ENCODE measurements around the gene DPEP1. TPM values are rescaled to one million over a fixed set of nuclear protein-coding genes. Genes with fewer than 3 reads are reported as not detected.
"Not testable (repeated sequence)": the region's sequence is repeated elsewhere in the genome, so short reads cannot be mapped to it uniquely, and the experiment has no call there.

DPEP1 gene
- total RNA-seq, 2 experiments from 2014 or later = not detected

DNA sequence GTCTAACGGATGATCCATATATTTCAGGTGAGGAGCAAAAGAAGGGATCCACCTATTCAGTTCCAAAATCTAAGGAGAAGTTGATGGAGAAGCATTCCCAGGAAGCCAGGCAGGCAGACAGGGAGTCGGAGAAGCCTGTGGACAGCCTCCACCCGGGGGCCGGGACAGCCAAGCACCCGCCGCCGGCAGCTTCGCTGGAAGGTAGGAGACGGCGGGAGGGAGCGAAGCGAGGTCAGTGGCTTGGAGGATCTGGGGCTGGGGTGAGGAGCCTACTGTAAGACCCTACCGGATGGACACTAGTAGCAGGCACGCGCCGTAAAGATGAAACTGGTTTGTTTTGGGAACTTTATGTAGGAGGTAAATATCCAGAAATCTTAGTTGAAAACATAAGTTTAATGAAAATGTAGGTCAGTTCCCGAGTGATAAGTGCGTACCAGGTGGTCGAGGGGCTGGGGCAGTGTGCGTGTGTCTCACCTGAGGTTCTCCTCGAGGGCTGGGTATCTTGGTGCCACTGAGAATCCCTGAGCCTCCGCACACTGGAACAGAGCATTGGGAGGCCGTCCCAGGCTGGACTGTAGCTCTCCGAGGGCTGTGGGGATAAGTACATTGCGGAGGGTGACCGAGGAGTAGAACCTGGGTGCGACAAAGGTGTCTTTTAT, 44.9 kb downstream of the DPEP1 start:
- Mint-ChIP-seq H3K4me3 (peak overlapping the region; percentile 79), H3K27me3 (no peaks in the 10 kb centered on the region), H3K36me3 (ENCODE audit: low read depth) (peaks cover 32% of the 10 kb centered on the region), H3K9me3 (no peaks in the 10 kb centered on the region), H3K4me1 (peaks cover 48% of the 10 kb centered on the region), H3K27ac (peak overlapping the region; percentile 74)
- POLR2A ChIA-PET = no interaction called here
- no peak for DNase-seq
- CTCF ChIA-PET = interaction anchor here (1.1 to 2.1 kb wide), 2 partner anchors 12 to 42 kb away, joined by 3 to 13 read pairs; no protein-coding TSS in a partner anchor

DNA sequence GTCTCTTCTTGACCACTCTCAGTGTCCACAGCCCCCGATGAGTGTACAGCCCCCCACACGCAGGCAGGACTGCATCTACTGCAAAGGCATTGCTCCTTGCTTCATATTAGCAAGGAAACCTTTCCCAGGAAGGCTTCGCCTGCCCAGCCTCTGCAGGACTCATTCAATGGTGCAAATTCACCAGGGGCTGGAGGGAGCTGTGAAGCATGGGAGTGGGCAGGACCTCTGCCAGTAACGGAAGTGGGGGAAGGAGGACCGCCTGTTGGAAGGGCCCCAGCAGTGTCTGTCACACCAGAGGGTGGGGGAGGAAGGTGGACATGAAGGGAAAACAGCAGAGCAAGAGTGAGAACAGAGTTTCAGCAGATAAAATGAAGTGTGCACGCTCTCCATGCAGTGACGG, 46.7 kb downstream of the DPEP1 start:
- H3K4me1 Mint-ChIP-seq = peaks cover 41% of the 10 kb centered on the region
- DNase-seq = no peak
- no peak overlapping the region for H3K27ac Mint-ChIP-seq
- H3K9me3 Mint-ChIP-seq = no peaks in the 10 kb centered on the region
- ChIA-PET CTCF (no interaction called here), POLR2A (no interaction called here)
- peak overlapping the region; percentile 38 for H3K4me3 Mint-ChIP-seq
- no peaks in the 10 kb centered on the region for H3K27me3 Mint-ChIP-seq
- H3K36me3 Mint-ChIP-seq (ENCODE audit: low read depth) = peaks cover 29% of the 10 kb centered on the region

DNA sequence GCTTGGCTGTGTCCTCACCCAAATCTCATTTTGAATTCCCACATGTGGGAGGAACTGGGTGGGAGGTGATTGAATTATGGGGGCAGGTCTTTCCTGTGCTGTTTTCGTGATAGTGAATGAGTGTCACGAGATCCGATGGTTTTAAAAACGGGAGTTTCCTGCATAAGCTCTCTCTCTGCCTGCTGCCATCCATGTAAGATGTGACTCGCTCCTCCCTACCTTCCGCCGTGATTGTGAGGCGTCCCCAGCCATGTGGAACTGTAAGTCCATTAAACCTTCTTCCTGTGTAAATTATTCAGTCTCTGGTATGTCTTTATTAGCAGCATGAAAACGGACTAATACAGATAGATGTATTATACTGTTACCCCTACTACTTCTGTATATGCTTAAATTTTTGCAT, 47.8 kb downstream of the DPEP1 start:
- H3K36me3 Mint-ChIP-seq (ENCODE audit: low read depth) = peaks cover 28% of the 10 kb centered on the region
- H3K4me3 Mint-ChIP-seq = no peak overlapping the region
- no peaks in the 10 kb centered on the region for H3K27me3 Mint-ChIP-seq
- H3K27ac Mint-ChIP-seq = no peak overlapping the region
- ChIA-PET POLR2A (no interaction called here), CTCF (no interaction called here)
- no peaks in the 10 kb centered on the region for H3K9me3 Mint-ChIP-seq
- DNase-seq = no peak
- H3K4me1 Mint-ChIP-seq = peaks cover 30% of the 10 kb centered on the region

DNA sequence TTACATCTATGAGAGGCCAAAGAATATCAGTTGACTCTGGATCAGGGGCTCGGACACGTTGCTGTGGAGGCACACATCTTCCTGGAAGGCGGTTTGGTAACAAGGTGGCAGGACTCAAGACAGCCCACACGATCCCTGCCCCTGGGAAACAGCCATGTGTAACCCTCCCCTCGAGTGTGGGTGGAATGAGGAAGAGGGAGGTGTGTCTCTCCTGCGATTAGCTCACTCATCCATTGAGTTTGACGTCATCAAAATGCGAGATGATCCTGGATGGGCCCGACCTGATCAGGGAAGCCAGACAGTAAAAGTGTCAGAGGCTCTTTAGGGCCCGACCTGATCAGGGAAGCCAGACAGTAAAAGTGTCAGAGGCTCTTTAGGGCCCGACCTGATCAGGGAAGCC, 50.8 kb downstream of the DPEP1 start:
- peaks cover 28% of the 10 kb centered on the region for H3K4me1 Mint-ChIP-seq

DNA sequence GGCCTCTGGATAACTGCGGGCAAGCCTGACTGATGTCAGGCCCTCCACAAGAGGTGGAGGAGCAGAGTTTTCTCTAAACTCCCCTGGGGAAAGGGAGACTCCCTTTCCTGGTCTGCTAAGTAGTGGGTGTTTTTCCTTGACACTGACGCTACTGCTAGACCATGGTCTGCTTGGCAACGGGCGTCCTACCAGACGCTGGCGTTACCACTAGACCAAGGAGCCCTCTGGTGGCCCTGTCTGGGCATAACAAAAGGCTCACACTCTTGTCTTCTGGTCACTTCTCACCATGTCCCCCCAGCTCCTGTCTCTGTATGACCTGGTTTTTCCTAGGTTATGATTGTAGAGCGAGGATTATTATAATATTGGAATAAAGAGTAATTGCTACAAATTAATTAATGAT, 53.6 kb downstream of the DPEP1 start:
- H3K27me3 Mint-ChIP-seq, POLR2A ChIA-PET, DNase-seq, H3K27ac Mint-ChIP-seq, H3K4me3 Mint-ChIP-seq, H3K9me3 Mint-ChIP-seq: not testable (repeated sequence)
- H3K4me1 Mint-ChIP-seq = peaks cover 18% of the 10 kb centered on the region
- CTCF ChIA-PET = interaction anchor here (0.6 kb wide), 1 partner anchor 320 kb away, joined by 3 read pairs; no protein-coding TSS in a partner anchor
- peaks cover 13% of the 10 kb centered on the region for H3K36me3 Mint-ChIP-seq (ENCODE audit: low read depth)

More for the DNA sequence above, 50.8 kb downstream of the DPEP1 start:
- DNase-seq, H3K27ac Mint-ChIP-seq, H3K4me3 Mint-ChIP-seq, H3K9me3 Mint-ChIP-seq, POLR2A ChIA-PET, H3K27me3 Mint-ChIP-seq: not testable (repeated sequence)
- CTCF ChIA-PET = interaction anchor here (1.2 kb wide), 1 partner anchor 197 kb away, joined by 3 read pairs; no protein-coding TSS in a partner anchor
- peaks cover 30% of the 10 kb centered on the region for H3K36me3 Mint-ChIP-seq (ENCODE audit: low read depth)

DNA sequence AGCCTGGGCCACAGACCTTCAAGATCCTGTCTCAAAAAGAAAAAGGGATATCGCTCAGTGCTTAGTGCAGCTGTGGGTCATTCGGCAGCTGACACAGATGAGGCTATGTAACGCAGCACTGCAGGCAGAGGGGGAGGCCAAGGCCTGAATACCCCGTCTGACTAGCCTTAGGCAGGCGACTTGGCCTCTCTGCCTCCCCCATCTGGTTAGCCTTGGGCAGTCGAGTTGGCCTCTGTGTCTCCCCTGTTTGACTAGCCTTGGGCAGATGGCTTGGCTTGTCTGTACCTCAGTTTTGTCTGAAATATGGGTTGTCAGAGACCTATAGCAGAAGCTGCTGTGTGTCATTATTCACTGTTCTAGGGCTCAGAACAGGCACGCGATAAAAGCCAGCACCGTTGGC, 54.2 kb downstream of the DPEP1 start:
- Mint-ChIP-seq H3K36me3 (ENCODE audit: low read depth) (peaks cover 13% of the 10 kb centered on the region), H3K4me1 (peaks cover 18% of the 10 kb centered on the region), H3K4me3 (no peak overlapping the region), H3K9me3 (peaks cover 6% of the 10 kb centered on the region), H3K27ac (no peak overlapping the region), H3K27me3 (no peaks in the 10 kb centered on the region)
- DNase-seq = no peak
- CTCF ChIA-PET = interaction anchor here (0.6 to 1.5 kb wide), 4 partner anchors 32 to 320 kb away, joined by 3 read pairs; no protein-coding TSS in a partner anchor
- POLR2A ChIA-PET = interaction anchor here (0.6 kb wide), 1 partner anchor 166 kb away, joined by 3 read pairs; no protein-coding TSS in a partner anchor

DNA sequence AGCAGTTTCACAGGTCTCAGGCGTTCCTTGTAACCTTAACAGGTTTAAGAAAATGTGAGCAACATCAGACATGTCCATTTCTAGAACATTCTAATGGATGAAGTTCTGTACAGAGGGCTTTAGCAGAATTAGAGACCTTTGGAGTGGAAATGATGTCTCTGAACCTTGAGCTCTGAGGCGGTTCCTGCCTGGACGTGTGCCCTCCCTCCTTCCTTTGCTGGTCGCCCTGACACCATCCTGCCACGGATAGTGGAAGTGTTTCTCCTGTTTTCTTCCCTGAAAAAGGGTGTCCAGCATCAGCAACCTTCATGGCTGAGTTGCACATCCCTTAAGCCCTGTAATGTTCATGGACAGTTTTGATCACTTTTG, 55.3 kb downstream of the DPEP1 start:
- Mint-ChIP-seq H3K27ac (no peak overlapping the region), H3K36me3 (ENCODE audit: low read depth) (peaks cover 8% of the 10 kb centered on the region)

DNA sequence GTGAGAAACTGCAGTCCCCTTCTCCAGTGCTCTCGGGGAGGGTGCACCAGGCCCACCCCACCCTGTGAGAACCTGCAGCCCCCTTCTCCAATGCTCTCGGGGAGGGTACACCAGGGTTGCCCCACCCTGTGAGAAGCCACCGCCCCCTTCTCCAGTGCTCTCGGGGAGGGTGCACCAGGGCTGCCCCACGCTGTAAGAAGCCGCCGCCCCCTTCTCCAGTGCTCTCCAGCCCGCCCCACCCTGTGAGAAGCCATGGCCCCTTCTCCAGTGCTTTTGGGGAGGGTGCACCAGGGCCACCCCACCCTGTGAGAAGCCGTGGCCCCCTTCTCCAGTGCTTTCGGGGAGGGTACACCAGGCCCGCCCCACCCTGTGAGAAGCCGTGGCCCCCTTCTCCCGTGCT, 56.3 kb downstream of the DPEP1 start:
- POLR2A ChIA-PET = no interaction called here
- Mint-ChIP-seq H3K4me1 (peaks cover 18% of the 10 kb centered on the region), H3K4me3 (no peak overlapping the region), H3K9me3 (peaks cover 6% of the 10 kb centered on the region), H3K27ac (no peak overlapping the region), H3K36me3 (ENCODE audit: low read depth) (peaks cover 8% of the 10 kb centered on the region), H3K27me3 (no peaks in the 10 kb centered on the region)
- DNase-seq = no peak
- CTCF ChIA-PET = interaction anchor here (1.3 kb wide), 1 partner anchor 191 kb away, joined by 3 read pairs; no protein-coding TSS in a partner anchor

More for the DNA sequence above, 55.3 kb downstream of the DPEP1 start:
- POLR2A ChIA-PET = no interaction called here
- Mint-ChIP-seq H3K9me3 (peaks cover 6% of the 10 kb centered on the region), H3K4me3 (no peak overlapping the region), H3K4me1 (peaks cover 18% of the 10 kb centered on the region), H3K27me3 (no peaks in the 10 kb centered on the region)
- CTCF ChIA-PET = interaction anchor here (1.5 kb wide), 2 partner anchors 31 to 192 kb away, joined by 3 read pairs; no protein-coding TSS in a partner anchor
- no peak for DNase-seq

DNA sequence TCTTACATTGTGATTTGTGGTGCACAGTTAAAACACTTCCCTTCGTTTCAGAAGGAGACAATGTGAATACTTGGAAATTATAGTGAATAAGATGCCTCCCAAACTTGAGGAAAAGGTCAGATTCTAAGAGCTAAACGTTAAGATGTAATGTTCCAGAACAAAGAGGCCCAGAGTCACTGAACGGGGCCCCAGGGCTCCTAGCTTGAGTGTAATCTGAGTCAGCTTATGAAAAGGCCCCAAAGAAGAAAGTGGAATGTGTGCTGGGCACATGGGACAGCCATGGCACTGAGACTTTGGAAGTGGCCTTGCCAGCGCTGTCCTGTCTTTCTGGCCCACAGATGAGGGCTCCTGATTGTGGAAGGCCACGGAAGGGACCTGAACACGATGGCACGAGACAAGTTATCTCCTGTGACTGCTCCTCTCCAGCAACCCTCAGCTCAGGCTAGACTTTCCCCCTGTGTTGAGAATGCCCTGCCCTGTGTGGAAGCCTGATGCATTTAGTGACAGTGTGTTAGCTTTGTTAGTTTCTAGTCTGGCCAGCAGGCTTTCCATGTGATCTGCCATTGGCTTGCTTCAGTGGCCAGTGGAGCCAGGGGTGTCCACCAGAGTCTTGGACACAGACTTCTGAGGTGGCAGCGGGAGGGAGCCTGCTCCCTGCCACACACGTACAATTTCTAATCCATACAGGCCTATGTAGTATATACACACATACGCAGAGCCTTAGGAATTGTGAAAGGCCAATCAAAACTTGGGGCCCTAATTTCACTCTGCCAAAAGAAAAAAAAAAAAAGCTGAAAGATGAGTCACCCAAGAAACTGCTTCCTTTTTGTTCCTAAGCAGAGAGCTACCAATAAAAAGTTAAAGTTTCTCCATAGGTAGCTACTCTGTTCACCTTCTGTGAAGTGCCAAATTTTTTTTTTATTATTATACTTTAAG, 57.3 kb downstream of the DPEP1 start:
- Mint-ChIP-seq H3K36me3 (ENCODE audit: low read depth) (peaks cover 8% of the 10 kb centered on the region), H3K27me3 (no peaks in the 10 kb centered on the region), H3K27ac (no peak overlapping the region), H3K9me3 (peaks cover 6% of the 10 kb centered on the region), H3K4me1 (peaks cover 18% of the 10 kb centered on the region), H3K4me3 (no peak overlapping the region)
- ChIA-PET POLR2A (no interaction called here), CTCF (interaction anchor here (0.6 to 1.3 kb wide), 5 partner anchors 12 to 190 kb away, joined by 3 to 4 read pairs (median 3); no protein-coding TSS in a partner anchor)
- DNase-seq = no peak

DNA sequence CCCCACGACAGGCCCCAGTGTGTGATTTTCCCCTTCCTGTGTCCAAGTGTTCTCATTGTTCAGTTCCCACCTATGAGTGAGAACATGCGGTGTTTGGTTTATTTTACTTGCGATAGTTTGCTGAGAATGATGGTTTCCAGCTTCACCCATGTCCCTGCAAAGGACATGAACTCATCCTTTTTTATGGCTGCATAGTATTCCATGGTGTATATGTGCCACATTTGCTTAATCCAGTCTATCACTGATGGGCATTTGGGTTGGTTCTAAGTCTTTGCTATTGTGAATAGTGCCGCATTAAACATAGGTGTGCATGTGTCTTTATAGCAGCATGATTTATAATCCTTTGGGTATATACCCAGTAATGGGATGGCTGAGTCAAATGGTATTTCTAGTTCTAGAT, 58.1 kb downstream of the DPEP1 start:
- POLR2A ChIA-PET; DNase-seq; H3K27ac Mint-ChIP-seq; H3K9me3 Mint-ChIP-seq; H3K27me3 Mint-ChIP-seq; H3K4me3 Mint-ChIP-seq; H3K36me3 Mint-ChIP-seq (ENCODE audit: low read depth): not testable (repeated sequence)
- H3K4me1 Mint-ChIP-seq = peaks cover 18% of the 10 kb centered on the region
- CTCF ChIA-PET = interaction anchor here (0.6 kb wide), 2 partner anchors 19 to 174 kb away, joined by 3 to 4 read pairs; no protein-coding TSS in a partner anchor

DNA sequence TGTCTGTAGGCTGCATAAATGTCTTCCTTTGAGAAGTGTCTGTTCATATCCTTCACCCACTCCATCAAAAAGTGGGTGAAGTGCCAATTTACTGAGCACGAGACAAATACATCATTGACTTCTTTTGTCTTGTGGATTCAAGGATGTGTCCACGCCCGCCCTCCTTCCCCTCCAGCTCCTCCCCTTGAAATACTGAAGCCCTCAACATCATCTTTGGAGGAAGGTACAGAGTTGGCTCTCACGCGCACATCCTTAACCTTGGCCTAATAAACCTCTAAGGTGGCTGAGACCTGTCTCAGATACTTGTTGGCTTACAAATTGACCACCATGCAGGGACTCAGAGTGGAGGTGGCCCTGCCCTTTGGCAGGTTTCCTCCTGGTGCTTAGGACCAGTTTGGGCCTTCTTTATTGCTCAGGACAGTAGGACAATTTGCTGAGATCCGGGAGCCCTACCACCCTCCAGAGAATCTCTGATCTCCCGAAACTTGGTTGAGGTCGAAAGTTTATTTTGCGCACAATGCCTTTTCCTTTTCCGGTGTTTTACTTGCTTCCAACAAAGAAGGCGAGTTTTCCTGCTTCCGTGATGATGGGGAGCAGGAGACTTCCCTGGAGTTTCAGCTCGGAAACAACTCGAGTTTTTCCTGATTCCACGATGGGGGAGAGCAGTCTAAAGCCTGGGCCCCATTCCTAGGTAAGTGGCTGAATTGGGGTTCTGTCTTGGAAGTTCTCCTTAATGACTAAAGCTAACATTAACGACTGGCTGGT, 58.9 kb downstream of the DPEP1 start:
- H3K9me3 Mint-ChIP-seq = no peaks in the 10 kb centered on the region
- H3K4me3 Mint-ChIP-seq = no peak overlapping the region
- CTCF ChIA-PET = no interaction called here
- no peaks in the 10 kb centered on the region for H3K36me3 Mint-ChIP-seq (ENCODE audit: low read depth)
- no peak for DNase-seq
- POLR2A ChIA-PET = no interaction called here
- no peak overlapping the region for H3K27ac Mint-ChIP-seq
- peaks cover 18% of the 10 kb centered on the region for H3K4me1 Mint-ChIP-seq
- no peaks in the 10 kb centered on the region for H3K27me3 Mint-ChIP-seq

DNA sequence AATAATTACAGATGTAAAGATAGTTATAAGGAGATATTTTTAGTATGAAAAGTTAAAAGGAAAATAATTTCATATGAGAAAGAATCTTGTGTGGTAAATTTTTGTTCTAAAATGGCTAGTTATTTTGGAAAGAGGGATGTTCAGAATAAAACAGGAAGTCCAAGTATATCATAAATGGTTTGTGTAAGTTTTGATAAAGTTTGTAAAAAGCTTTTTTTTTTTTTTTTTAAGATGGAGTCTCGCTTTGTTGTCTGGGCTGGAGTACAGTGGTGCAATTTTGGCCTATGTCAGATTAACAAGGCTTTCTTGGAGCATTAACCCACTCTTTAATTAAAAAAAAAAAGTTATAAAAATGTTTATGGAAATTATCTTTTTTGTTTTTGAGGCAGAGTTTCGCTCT, 64.8 kb downstream of the DPEP1 start:
- CTCF ChIA-PET = interaction anchor here (0.6 to 1.0 kb wide), 3 partner anchors 11 to 166 kb away, joined by 3 to 6 read pairs (median 3); no protein-coding TSS in a partner anchor
- H3K27ac Mint-ChIP-seq = no peak overlapping the region

More for the DNA sequence above, 64.8 kb downstream of the DPEP1 start:
- H3K36me3 Mint-ChIP-seq (ENCODE audit: low read depth) = peaks cover 2% of the 10 kb centered on the region
- POLR2A ChIA-PET = no interaction called here
- no peaks in the 10 kb centered on the region for H3K27me3 Mint-ChIP-seq
- DNase-seq = no peak
- H3K4me1 Mint-ChIP-seq = no peaks in the 10 kb centered on the region
- no peak overlapping the region for H3K4me3 Mint-ChIP-seq
- H3K9me3 Mint-ChIP-seq = no peaks in the 10 kb centered on the region

Data from activated CD4-positive, alpha-beta T cell treated with anti-CD3 and anti-CD28 coated beads, Interleukin-2, amount 10 ng/mL, durations not matched to agents 7 days and 5 days (primary cell).